COLO668 (cell line): ENCODE data around the gene GPR83.
"Not testable (repeated sequence)": the region's sequence is repeated elsewhere in the genome, so short reads cannot be mapped to it uniquely, and the experiment has no call there.

Experiments used
- DNase-seq: peaks from one replicate; lab custom pipeline; 2025; ENCODE audit not compliant: unreplicated experiment; lab: John Stamatoyannopoulos, UW

Gene GPR83

GRCh38 chr11:94400839-94401772 lies at the start of gene GPR83:
GPR83 (minus strand) TSS chr11:94401419; CDS start chr11:94401247, 172 bp downstream.
- DNase-seq, result no peak

- no peak for DNase-seq
Observed at GRCh38 chr11:94450048-94450447, 48.8 kb upstream of the GPR83 start.

GRCh38 chr11:94449437-94449836 lies 48.2 kb upstream of the GPR83 start:
- DNase-seq, result peak; percentile 31

- no peak for DNase-seq
Observed at GRCh38 chr11:94449029-94449428, 47.8 kb upstream of the GPR83 start.

- DNase-seq, result no peak
Observed at GRCh38 chr11:94447149-94447548, 45.9 kb upstream of the GPR83 start.

- DNase-seq, result no peak
Observed at GRCh38 chr11:94445641-94446040, 44.4 kb upstream of the GPR83 start.

- DNase-seq, result no peak
Observed at GRCh38 chr11:94433049-94433448, 31.8 kb upstream of the GPR83 start.

- no peak for DNase-seq
Observed at GRCh38 chr11:94424662-94425061, 23.4 kb upstream of the GPR83 start.

GRCh38 chr11:94424011-94424410 lies 22.8 kb upstream of the GPR83 start:
- DNase-seq, result no peak

GRCh38 chr11:94423507-94423906 lies 22.3 kb upstream of the GPR83 start:
- no peak for DNase-seq

GRCh38 chr11:94418123-94418765 lies 17.0 kb upstream of the GPR83 start:
- DNase-seq, result no peak

- DNase-seq, result no peak
Observed at GRCh38 chr11:94417386-94417987, 16.3 kb upstream of the GPR83 start.

- DNase-seq, result no peak
Observed at GRCh38 chr11:94405062-94405833, 4.0 kb upstream of the GPR83 start.

GRCh38 chr11:94402355-94402754 lies 1.1 kb upstream of the GPR83 start:
- DNase-seq, result no peak

GRCh38 chr11:94401773-94402265 lies 600 bp upstream of the GPR83 start:
- DNase-seq, result no peak

GRCh38 chr11:94400457-94400838 lies 771 bp downstream of the GPR83 start:
- no peak for DNase-seq

- DNase-seq, result no peak
Observed at GRCh38 chr11:94400050-94400449, 1.2 kb downstream of the GPR83 start.

- DNase-seq, result no peak
Observed at GRCh38 chr11:94398101-94398500, 3.1 kb downstream of the GPR83 start.

- no peak for DNase-seq
Observed at GRCh38 chr11:94396282-94396681, 4.9 kb downstream of the GPR83 start.

GRCh38 chr11:94391937-94392336 lies 9.3 kb downstream of the GPR83 start:
- DNase-seq, result not testable (repeated sequence)

GRCh38 chr11:94379613-94380012 lies 21.6 kb downstream of the GPR83 start:
- no peak for DNase-seq
